Right atrium auricular region (tissue), 2 donors: ENCODE data around the gene MAP2K4. TPM values are rescaled to one million over a fixed set of nuclear protein-coding genes. Genes with fewer than 3 reads are reported as not detected.
"Not testable (repeated sequence)": the region's sequence is repeated elsewhere in the genome, so short reads cannot be mapped to it uniquely, and the experiment has no call there.

Experiments used
- DNase-seq: peaks from one replicate; pipeline ENCODE4 v3.0.0-alpha.2; 2019; ENCODE audit warnings: low spot score
- H3K27ac ChIP-seq, 2 donors: fragments of 200-600 bp; sonication (generic); 1 replicate in 1 of 2; 2 replicates in 1 of 2; pipeline ENCODE4 v1.5.1; 2016 to 2019
- H3K27me3 ChIP-seq, 2 donors: fragments of 200-600 bp; sonication (generic); one replicate each; pipeline versions ENCODE4 v1.5.1 to v1.6.0; 2017 to 2019
- H3K36me3 ChIP-seq: fragments of 200-600 bp; sonication (generic); one replicate; pipeline ENCODE4 v1.5.1; 2016
- H3K4me1 ChIP-seq, 2 donors: fragments of 200-600 bp; sonication (generic); one replicate each; pipeline versions ENCODE4 v1.5.1 to v1.6.0; 2017 to 2019
- H3K4me3 ChIP-seq, 2 donors: fragments of 200-600 bp; sonication (generic); 1 replicate in 1 of 2; 2 replicates in 1 of 2; pipeline ENCODE4 v1.5.1; 2017 to 2019; ENCODE audit warnings: mild to moderate bottlenecking in 1 of 2, moderate library complexity in 1 of 2
- H3K9me3 ChIP-seq, 2 donors: fragments of 200-600 bp; sonication (generic); one replicate each; pipeline ENCODE4 v1.5.1; 2019
- total RNA-seq, 2 donors: library from RNA; depleted of rRNA; stranded (reverse); fragments of >200 nt; gene quantifications; one replicate each; pipeline ENCODE4 v1.1.0, GENCODE V29; 2016
- TF ChIP-seq, protein P1 (sequence below), 2 donors: fragments of 200-600 bp; sonication (generic); IDR thresholded peaks; one replicate each; pipeline ENCODE4 v1.5.1; 2019; ENCODE audit warnings: antibody characterized with exemption in 2 of 2

Gene MAP2K4
- 10 to 100 TPM; 19.8 to 25.2 TPM for total RNA-seq

DNA sequence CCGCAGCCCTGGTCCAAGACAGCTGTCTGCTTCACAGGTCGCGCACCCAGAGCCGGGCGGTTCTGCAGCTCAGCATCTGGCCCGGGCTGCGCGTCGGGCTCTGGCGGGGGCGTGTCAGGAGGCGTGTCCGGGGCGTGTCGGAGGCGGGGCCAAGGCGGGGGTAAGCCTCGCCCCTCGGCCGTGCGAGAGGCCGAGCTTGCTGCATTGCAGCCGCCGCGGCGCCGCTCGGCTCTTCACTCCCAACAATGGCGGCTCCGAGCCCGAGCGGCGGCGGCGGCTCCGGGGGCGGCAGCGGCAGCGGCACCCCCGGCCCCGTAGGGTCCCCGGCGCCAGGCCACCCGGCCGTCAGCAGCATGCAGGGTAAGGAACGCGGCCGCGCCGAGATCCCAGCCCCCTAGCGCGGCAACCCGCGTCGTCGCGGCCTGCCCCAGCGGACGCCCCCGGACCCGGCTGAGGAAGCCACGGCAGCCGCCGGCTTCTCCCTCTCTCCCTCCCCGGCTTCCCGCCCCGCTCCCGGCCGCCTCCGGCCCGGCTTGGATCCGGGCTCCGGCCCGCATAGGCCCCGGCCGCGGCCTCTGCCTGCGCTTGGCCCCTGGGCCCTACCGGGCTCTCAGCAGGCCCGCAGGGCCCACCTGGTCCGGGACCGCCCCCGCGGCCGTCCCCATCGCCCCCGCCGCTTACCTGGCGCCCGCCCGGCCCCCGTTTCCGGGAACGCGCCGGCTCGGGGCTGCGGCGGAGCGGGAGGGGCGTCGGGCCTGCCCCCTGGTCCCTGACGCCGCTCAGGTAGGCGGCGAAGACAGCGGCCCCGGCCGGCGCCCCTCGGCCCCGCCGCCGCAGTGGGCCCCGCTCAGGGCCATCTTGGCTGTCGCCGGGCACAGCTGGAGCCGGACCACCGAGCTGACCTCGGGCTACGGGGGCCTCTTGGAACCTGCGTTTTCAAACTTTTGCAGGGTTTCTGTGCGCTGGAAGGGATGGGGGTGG lies at the start of gene MAP2K4:
Gene MAP2K4 (plus strand): TSS at position 236 of the 981 bp plus-strand sequence. CDS start 10 bp downstream, at position 246.
- Histone ChIP-seq H3K4me1 (peaks cover 0 to 16% of the 10 kb centered on the region in 2 donors), H3K36me3 (no peaks in the 10 kb centered on the region), H3K27me3 (no peaks in the 10 kb centered on the region), H3K4me3 (peak within 1 kb of the TSS; percentile 90), H3K27ac (peak within 1 kb of the TSS; percentile 77 to 85), H3K9me3 (no peaks in the 10 kb centered on the region)
- peak; percentile 88 for DNase-seq
- TF ChIP-seq, protein P1, sequence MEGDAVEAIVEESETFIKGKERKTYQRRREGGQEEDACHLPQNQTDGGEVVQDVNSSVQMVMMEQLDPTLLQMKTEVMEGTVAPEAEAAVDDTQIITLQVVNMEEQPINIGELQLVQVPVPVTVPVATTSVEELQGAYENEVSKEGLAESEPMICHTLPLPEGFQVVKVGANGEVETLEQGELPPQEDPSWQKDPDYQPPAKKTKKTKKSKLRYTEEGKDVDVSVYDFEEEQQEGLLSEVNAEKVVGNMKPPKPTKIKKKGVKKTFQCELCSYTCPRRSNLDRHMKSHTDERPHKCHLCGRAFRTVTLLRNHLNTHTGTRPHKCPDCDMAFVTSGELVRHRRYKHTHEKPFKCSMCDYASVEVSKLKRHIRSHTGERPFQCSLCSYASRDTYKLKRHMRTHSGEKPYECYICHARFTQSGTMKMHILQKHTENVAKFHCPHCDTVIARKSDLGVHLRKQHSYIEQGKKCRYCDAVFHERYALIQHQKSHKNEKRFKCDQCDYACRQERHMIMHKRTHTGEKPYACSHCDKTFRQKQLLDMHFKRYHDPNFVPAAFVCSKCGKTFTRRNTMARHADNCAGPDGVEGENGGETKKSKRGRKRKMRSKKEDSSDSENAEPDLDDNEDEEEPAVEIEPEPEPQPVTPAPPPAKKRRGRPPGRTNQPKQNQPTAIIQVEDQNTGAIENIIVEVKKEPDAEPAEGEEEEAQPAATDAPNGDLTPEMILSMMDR (IDR thresholded peaks at IDR 0.05) = no peak

DNA sequence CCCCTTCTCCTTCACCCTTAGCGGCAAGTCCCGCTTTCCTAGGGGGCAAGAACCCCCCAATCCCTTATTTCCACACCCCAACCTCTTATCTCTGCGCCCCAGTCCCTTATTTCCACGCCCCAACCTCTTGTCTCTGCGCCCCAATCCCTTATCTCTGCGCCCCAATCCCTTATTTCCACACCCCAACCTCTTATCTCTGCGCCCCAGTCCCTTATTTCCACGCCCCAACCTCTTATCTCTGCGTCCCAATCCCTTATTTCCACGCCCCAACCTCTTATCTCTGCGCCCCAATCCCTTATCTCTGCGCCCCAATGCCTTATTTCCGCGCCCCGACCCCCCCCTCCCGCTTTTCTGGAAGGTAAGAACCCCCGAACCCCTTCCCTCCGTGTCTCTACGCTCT lies 47.9 kb upstream of the MAP2K4 start:
- H3K9me3 ChIP-seq, H3K4me3 ChIP-seq, H3K27me3 ChIP-seq, H3K4me1 ChIP-seq, H3K27ac ChIP-seq, DNase-seq: not testable (repeated sequence)
- peaks cover 10% of the 10 kb centered on the region for H3K36me3 ChIP-seq

DNA sequence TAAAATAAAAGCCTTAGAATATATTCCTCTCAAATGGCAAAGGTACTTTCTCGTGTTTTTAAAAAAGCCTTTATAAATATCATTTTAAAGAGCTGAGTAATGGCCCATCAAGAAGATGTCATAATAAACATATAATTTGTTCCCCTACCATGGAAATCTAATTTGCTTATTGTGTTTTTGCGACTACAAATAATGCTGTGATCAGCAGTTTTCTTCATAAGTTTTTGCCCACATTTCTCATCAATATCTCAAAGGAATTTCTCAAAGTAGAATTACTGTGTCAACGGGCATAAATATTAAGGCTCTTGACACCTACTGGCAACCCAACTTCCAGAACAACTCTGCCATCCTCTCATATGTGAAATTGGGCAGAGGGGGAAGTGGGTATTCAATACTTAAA lies 40.9 kb upstream of the MAP2K4 start:
- DNase-seq = no peak
- Histone ChIP-seq H3K27ac (no peak overlapping the region), H3K36me3 (peaks cover 27% of the 10 kb centered on the region), H3K4me1 (no peaks in the 10 kb centered on the region), H3K9me3 (no peaks in the 10 kb centered on the region), H3K27me3 (no peaks in the 10 kb centered on the region), H3K4me3 (no peak overlapping the region)
- TF ChIP-seq, protein P1 (IDR thresholded peaks at IDR 0.05) = no peak

DNA sequence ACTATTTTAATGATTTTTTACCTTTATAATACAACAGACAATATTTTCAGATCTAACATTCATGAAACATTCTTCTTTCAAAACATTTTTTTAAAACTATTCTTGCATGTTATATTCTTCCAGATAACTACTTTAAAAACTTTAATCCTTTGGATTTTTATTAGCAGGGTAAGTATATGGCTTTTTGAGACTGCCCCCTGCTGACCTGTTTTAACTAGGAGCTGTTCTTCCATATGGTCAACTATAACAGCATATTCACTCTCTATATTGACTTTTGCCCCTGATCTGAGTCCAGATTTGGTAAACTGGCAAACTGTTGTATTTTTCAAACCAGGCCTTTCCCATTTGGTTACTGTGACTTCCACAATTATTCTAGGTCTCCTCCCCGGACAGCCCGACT lies 39.9 kb upstream of the MAP2K4 start:
- DNase-seq = no peak
- Histone ChIP-seq H3K36me3 (peaks cover 35% of the 10 kb centered on the region), H3K4me1 (no peaks in the 10 kb centered on the region), H3K4me3 (no peak overlapping the region), H3K9me3 (no peaks in the 10 kb centered on the region), H3K27me3 (no peaks in the 10 kb centered on the region), H3K27ac (no peak overlapping the region)
- TF ChIP-seq, protein P1 (IDR thresholded peaks at IDR 0.05) = no peak

DNA sequence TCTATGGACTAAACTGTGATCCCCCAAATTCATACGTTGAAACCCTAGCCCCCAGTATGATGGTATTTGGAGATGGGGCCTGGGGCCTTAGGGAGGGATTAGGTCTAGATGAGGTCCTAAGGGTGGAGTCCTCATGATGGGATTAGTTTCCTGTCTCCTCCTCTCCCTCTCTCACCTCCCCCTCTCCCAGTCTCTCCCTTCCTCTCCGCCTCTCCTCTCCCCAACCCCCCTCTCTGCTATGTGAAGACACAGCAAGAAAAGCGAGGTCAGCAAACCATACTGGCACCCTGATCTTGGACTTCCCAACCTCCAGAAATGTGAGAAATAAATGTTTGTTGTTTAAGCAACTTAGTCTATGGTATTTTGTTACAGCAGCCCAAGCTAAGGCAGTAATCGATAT lies 38.8 kb upstream of the MAP2K4 start:
- H3K27ac ChIP-seq = no peak overlapping the region
- no peak for DNase-seq
- no peak overlapping the region for H3K4me3 ChIP-seq
- peaks cover 34% of the 10 kb centered on the region for H3K36me3 ChIP-seq
- no peaks in the 10 kb centered on the region for H3K9me3 ChIP-seq
- TF ChIP-seq, protein P1 (IDR thresholded peaks at IDR 0.05) = no peak
- H3K27me3 ChIP-seq = no peaks in the 10 kb centered on the region
- H3K4me1 ChIP-seq = peaks cover 0 to 3% of the 10 kb centered on the region in 2 donors

DNA sequence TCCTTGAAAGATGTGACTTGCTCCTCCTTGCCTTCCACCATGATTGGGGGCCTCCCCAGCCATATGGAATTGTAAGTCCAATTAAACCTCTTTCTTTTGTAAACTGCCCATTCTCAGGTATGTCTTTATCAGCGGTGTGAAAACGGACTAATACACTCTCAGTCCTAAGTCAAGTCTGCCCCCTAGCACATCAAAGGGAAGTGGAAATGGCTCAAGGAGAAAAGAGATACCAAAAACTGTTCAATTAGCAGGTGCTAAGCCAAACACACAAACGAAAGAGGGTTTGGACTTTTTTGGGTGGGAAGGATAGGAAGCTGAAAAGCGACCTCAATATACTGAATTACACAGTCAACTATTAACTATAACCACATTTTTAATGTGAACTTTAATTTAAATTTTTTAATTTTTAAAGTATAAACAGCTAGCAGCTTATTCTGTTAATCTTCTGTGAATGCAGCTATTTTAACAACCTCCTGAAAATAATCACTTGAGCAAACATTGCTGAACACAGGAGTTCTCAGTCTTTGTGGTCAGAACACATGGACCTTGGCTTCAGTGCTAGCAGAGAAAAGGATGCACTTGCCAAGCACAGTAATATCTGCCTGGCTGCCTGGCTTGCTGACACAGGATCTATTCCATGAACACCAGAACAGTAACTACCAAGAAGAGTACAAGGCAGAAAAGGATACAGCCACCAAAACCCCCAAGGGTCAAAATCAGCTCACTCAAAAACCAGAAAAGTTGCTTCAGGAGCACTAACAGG lies 34.3 kb upstream of the MAP2K4 start:
- Histone ChIP-seq H3K36me3 (peaks cover 33% of the 10 kb centered on the region), H3K4me3 (no peak overlapping the region), H3K27ac (peak overlapping the region in 1 of 2 donors; percentile 52), H3K27me3 (no peaks in the 10 kb centered on the region), H3K4me1 (peaks cover 0 to 6% of the 10 kb centered on the region in 2 donors), H3K9me3 (no peaks in the 10 kb centered on the region)
- no peak for DNase-seq
- TF ChIP-seq, protein P1 (IDR thresholded peaks at IDR 0.05) = no peak
